HG03196 (cell line): Measurements from ENCODE around the gene AMFR.
A peak's percentile ranks its signal among the peaks of the same experiment; 100 is the strongest.

ENCODE experiments used
- ATAC-seq: cut with Tn5 transposase; IDR thresholded peaks from one replicate; pipeline ENCODE4 v1.9.1; 2021; ENCODE audit not compliant: unreplicated experiment

AMFR gene

GRCh38 chr16:56425439-56425832 lies at the start of gene AMFR:
Gene AMFR (minus strand): TSS chr16:56425545. CDS start chr16:56425327, 218 bp downstream.
- peak; percentile 80 for ATAC-seq

GRCh38 chr16:56470666-56471065 lies 45.3 kb upstream of the AMFR start:
- ATAC-seq, result no peak

GRCh38 chr16:56470232-56470631 lies 44.9 kb upstream of the AMFR start:
- no peak for ATAC-seq

GRCh38 chr16:56469748-56470147 lies 44.4 kb upstream of the AMFR start:
- ATAC-seq, result no peak

- no peak for ATAC-seq
These were observed 43.5 kb upstream of the AMFR start for GRCh38 chr16:56468800-56469199.

- ATAC-seq, result no peak
These were observed 41.0 kb upstream of the AMFR start for GRCh38 chr16:56466344-56466743.

GRCh38 chr16:56463153-56463552 lies 37.8 kb upstream of the AMFR start:
- no peak for ATAC-seq

GRCh38 chr16:56462064-56462796 lies 36.9 kb upstream of the AMFR start:
- ATAC-seq, result no peak

- ATAC-seq, result no peak
These were observed 34.8 kb upstream of the AMFR start for GRCh38 chr16:56460101-56460500.

GRCh38 chr16:56457927-56458470 lies 32.7 kb upstream of the AMFR start:
- no peak for ATAC-seq

GRCh38 chr16:56451753-56452689 lies 26.7 kb upstream of the AMFR start:
- peak; percentile 37 for ATAC-seq

- peak; percentile 98 for ATAC-seq
These were observed 25.8 kb upstream of the AMFR start, which contains the start of the genes NUDT21 and OGFOD1 for GRCh38 chr16:56450986-56451752. Gene NUDT21 (minus strand): TSS chr16:56451332. CDS start chr16:56451202, 130 bp downstream. Gene OGFOD1 (plus strand): TSS chr16:56451554. CDS start chr16:56451613, 59 bp downstream.

- ATAC-seq, result peak; percentile 26
These were observed 25.1 kb upstream of the AMFR start for GRCh38 chr16:56450275-56450985.

GRCh38 chr16:56448005-56448404 lies 22.7 kb upstream of the AMFR start:
- no peak for ATAC-seq

GRCh38 chr16:56447286-56447685 lies 21.9 kb upstream of the AMFR start:
- no peak for ATAC-seq

- ATAC-seq, result no peak
These were observed 12.7 kb upstream of the AMFR start for GRCh38 chr16:56438038-56438437.

GRCh38 chr16:56436258-56436657 lies 10.9 kb upstream of the AMFR start:
- ATAC-seq, result no peak

GRCh38 chr16:56428091-56428490 lies 2.7 kb upstream of the AMFR start:
- ATAC-seq, result no peak

GRCh38 chr16:56426585-56426984 lies 1.2 kb upstream of the AMFR start:
- ATAC-seq, result no peak

- peak; percentile 27 for ATAC-seq
These were observed 430 bp downstream of the AMFR start for GRCh38 chr16:56424791-56425438.
